ENCODE results near the gene TSNAXIP1. TPM values are rescaled to one million over a fixed set of nuclear protein-coding genes. Genes with fewer than 3 reads are reported as not detected.

The TSNAXIP1 gene
- total RNA-seq, 1 experiment from 2014 or later: 0.52 TPM

DNA sequence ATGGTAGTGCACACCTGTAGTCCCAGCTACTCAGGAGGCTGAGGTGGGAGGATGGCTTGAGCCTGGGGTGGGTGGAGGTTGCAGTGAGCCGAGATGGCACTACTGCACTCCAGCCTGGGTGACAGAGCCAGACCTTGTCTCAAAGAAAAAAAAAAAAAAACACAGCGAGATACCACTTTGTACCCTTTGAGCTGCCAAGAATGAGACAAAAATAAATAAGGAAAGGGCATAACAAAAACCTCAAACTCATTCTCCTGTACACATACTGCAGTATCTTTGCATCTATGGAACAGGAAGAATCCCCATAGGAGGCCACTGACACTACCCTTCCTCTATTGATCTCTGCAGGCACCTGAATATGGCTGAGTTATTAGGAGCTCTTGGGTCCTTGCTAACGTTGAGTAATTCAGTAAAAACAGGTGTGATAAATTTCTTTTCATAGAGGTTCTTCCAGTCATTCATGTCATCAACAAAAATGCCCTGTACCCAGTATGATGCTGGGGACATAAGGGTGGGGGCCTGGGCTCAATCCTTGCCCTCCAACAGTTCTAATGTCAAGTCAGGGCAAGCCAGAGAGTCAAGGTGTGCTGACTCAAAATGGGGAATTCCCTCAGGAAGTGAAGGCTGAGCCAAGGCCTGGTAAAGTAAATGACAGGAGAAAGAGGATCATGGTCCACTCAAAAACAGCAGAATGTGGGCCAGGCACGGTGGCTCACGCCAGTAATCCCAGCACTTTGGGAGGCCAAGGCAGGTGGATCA lies 27.3 kb upstream of the TSNAXIP1 start:
- no peaks in the 10 kb centered on the region for H3K36me3 ChIP-seq (ENCODE audit: insufficient read depth, low read length)
- H2AFZ ChIP-seq (ENCODE audit: low read length): no peak overlapping the region
- H3K9me2 ChIP-seq (replicated peaks; ENCODE audit: insufficient read depth, low read length): no peaks in the 10 kb centered on the region
- H3K27ac ChIP-seq (ENCODE audit: low read length): no peak overlapping the region
- peaks cover 47% of the 10 kb centered on the region for H3K79me2 ChIP-seq (ENCODE audit: low read length)
- no peaks in the 10 kb centered on the region for H3K27me3 ChIP-seq (ENCODE audit: low read length)
- no peaks in the 10 kb centered on the region for H3K4me1 ChIP-seq (ENCODE audit: low read length)
- H4K20me1 ChIP-seq (ENCODE audit: insufficient read depth, low read depth, low read length): no peaks in the 10 kb centered on the region
- H3K4me3 ChIP-seq (ENCODE audit: low read length): no peak overlapping the region
- H3K9ac ChIP-seq (ENCODE audit: low read length): no peak overlapping the region
- H3K4me2 ChIP-seq (ENCODE audit: low read depth, low read length, poor library complexity, severe bottlenecking): no peak overlapping the region
- H3K9me3 ChIP-seq (ENCODE audit: low read length): no peaks in the 10 kb centered on the region
- DNase-seq: no peak

DNA sequence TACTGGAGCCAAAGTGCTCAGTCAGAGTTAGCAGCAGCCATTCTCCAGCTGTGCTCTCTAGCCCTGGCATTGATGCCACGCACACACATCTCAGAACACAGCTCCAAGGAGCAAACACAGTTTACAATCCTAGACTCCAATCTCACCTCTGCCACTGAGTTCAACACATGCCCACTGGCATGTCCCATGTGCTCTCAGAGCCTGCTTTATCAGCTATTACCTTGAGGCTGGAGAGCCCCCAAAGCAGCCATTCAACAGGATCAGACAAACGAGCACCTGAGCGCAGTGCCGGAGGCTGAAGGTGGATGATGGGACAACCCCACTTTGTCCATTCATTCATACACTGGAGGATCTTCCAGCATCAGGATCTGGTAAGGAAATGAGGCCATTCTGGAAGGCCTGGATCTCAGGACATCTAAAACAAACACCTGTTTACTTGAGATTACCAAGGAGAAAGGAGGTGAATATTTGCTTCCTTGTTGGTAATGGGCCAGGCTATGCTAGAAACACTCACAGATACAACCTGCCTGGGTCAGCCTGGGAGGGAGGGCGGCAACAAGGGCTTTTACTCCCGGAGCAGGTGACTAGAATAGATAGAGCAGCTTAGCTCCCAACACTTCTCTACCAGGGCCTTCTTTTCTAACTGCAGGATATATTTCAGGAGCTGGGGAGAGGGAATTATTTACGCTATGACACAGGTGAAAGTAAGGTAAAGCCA lies 25.7 kb upstream of the TSNAXIP1 start:
- DNase-seq: no peak
- H3K4me2 ChIP-seq (ENCODE audit: low read depth, low read length, poor library complexity, severe bottlenecking): no peak overlapping the region

DNA sequence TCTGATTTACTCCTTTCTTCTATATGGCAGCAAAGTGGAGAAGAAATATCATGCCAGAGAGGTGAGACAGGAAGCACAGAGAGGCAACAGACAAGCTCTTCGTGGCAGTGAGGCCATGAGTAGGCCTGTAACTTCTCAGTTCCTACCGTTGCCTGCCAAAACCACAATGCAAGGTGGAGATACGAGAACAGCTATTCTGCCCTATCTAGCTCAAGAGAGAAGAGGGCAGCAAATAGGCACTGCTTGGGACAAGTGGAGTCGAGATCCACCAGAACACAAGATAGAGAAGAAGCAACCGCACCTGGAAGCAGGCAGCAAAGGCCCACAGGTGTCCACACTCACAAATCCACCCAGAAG lies 25.1 kb upstream of the TSNAXIP1 start:
- Histone ChIP-seq H3K27ac (ENCODE audit: low read length) (no peak overlapping the region), H3K9me3 (ENCODE audit: low read length) (no peaks in the 10 kb centered on the region), H3K9me2 (replicated peaks; ENCODE audit: insufficient read depth, low read length) (no peaks in the 10 kb centered on the region), H3K79me2 (ENCODE audit: low read length) (peaks cover 47% of the 10 kb centered on the region), H3K4me2 (ENCODE audit: low read depth, low read length, poor library complexity, severe bottlenecking) (no peak overlapping the region), H3K27me3 (ENCODE audit: low read length) (no peaks in the 10 kb centered on the region), H3K4me3 (ENCODE audit: low read length) (no peak overlapping the region), H3K36me3 (ENCODE audit: insufficient read depth, low read length) (no peaks in the 10 kb centered on the region), H3K9ac (ENCODE audit: low read length) (no peak overlapping the region), H3K4me1 (ENCODE audit: low read length) (peaks cover 4% of the 10 kb centered on the region), H2AFZ (ENCODE audit: low read length) (no peak overlapping the region), H4K20me1 (ENCODE audit: insufficient read depth, low read depth, low read length) (no peaks in the 10 kb centered on the region)
- DNase-seq: no peak

More for the DNA sequence above, 25.7 kb upstream of the TSNAXIP1 start:
- Histone ChIP-seq H3K27me3 (ENCODE audit: low read length) (no peaks in the 10 kb centered on the region), H4K20me1 (ENCODE audit: insufficient read depth, low read depth, low read length) (no peaks in the 10 kb centered on the region), H3K9ac (ENCODE audit: low read length) (no peak overlapping the region), H2AFZ (ENCODE audit: low read length) (no peak overlapping the region), H3K27ac (ENCODE audit: low read length) (no peak overlapping the region), H3K4me3 (ENCODE audit: low read length) (no peak overlapping the region), H3K79me2 (ENCODE audit: low read length) (peaks cover 41% of the 10 kb centered on the region), H3K36me3 (ENCODE audit: insufficient read depth, low read length) (no peaks in the 10 kb centered on the region), H3K9me3 (ENCODE audit: low read length) (no peaks in the 10 kb centered on the region), H3K4me1 (ENCODE audit: low read length) (no peaks in the 10 kb centered on the region), H3K9me2 (replicated peaks; ENCODE audit: insufficient read depth, low read length) (no peaks in the 10 kb centered on the region)

DNA sequence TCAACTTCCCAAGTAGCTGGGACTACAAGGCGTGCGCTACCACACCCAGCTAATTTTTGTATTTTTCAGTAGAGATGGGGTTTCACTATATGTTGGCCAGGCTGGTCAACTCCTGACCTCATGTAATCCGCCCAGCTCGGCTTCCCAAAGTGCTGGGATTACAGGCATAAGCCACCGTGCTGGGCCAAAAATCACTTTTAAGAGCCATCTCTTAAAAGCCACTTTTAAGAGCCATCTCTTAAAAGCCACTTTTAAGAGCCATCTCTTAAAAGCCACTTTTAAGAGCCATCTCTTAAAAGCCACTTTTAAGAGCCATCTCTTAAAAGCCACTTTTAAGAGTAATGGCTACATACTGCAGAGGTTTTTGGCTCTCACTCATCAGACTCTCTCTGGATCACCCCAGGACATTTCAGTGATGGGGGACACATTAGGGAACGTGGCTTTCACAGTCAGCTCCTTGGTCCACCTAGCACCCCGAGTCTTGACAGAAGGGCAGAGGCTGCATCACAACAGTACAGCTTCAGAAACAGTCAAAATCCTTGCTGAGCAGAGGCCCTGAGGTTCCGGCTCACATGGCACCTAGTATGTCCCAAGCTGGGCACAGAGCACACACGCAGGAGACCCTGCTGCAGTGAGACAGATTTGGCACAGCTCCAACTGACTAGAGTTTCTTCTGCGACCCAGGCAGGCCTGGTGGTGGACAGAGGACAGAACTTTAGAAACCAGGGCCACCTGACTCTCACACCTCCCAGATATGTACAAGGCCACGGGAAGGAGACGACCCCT lies 23.9 kb upstream of the TSNAXIP1 start:
- Histone ChIP-seq H3K9me2 (replicated peaks; ENCODE audit: insufficient read depth, low read length) (no peaks in the 10 kb centered on the region), H3K9ac (ENCODE audit: low read length) (no peak overlapping the region), H3K27me3 (ENCODE audit: low read length) (no peaks in the 10 kb centered on the region), H3K4me3 (ENCODE audit: low read length) (no peak overlapping the region), H4K20me1 (ENCODE audit: insufficient read depth, low read depth, low read length) (no peaks in the 10 kb centered on the region), H3K9me3 (ENCODE audit: low read length) (no peaks in the 10 kb centered on the region), H3K79me2 (ENCODE audit: low read length) (peaks cover 54% of the 10 kb centered on the region), H3K4me2 (ENCODE audit: low read depth, low read length, poor library complexity, severe bottlenecking) (no peak overlapping the region), H3K27ac (ENCODE audit: low read length) (no peak overlapping the region), H3K36me3 (ENCODE audit: insufficient read depth, low read length) (no peaks in the 10 kb centered on the region), H2AFZ (ENCODE audit: low read length) (no peak overlapping the region), H3K4me1 (ENCODE audit: low read length) (peaks cover 10% of the 10 kb centered on the region)
- no peak for DNase-seq

DNA sequence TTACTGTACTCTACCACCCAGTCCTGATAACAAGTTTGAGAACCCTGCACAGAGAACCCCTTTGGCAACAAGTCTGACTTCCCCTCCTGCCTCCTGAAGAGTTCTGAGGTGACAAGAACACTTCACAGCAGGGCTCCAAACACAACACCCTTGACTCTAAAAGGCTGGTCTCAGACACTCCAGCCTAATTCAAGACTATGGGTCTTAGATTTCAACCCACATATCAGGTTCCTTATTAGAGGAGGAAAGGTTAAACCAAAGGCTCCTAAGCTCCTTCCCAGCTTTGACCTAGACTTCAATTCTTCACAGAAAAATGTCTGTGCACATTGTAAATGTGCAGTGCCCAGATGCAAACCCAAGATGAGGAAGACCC lies 23.4 kb upstream of the TSNAXIP1 start:
- no peaks in the 10 kb centered on the region for H3K27me3 ChIP-seq (ENCODE audit: low read length)
- H3K36me3 ChIP-seq (ENCODE audit: insufficient read depth, low read length): no peaks in the 10 kb centered on the region
- no peak overlapping the region for H3K27ac ChIP-seq (ENCODE audit: low read length)
- no peak overlapping the region for H3K4me2 ChIP-seq (ENCODE audit: low read depth, low read length, poor library complexity, severe bottlenecking)
- H3K79me2 ChIP-seq (ENCODE audit: low read length): peaks cover 50% of the 10 kb centered on the region
- DNase-seq: no peak
- H3K4me3 ChIP-seq (ENCODE audit: low read length): no peak overlapping the region
- H4K20me1 ChIP-seq (ENCODE audit: insufficient read depth, low read depth, low read length): no peaks in the 10 kb centered on the region
- H2AFZ ChIP-seq (ENCODE audit: low read length): no peak overlapping the region
- peaks cover 10% of the 10 kb centered on the region for H3K4me1 ChIP-seq (ENCODE audit: low read length)
- no peaks in the 10 kb centered on the region for H3K9me2 ChIP-seq (replicated peaks; ENCODE audit: insufficient read depth, low read length)
- H3K9ac ChIP-seq (ENCODE audit: low read length): no peak overlapping the region
- H3K9me3 ChIP-seq (ENCODE audit: low read length): no peaks in the 10 kb centered on the region

DNA sequence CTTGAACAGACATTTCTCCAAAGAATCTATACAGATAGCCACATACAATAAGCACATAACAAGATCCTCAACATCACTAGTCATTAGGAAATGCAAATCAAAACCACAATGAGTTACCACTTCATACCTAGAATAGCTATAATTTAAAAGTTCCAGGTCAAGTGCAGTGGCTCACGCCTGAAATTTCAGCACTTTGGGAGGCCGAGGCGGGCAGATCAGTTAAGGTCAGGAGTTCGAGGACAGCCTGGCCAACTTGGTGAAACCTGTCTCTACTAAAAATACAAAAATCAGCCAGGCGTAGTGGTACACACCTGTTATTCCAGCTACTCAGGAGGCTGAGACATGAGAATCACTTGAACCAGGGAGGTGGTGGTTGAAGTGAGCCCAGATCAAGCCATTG lies 20.2 kb upstream of the TSNAXIP1 start:
- Histone ChIP-seq H3K27me3 (ENCODE audit: low read length) (no peaks in the 10 kb centered on the region), H3K36me3 (ENCODE audit: insufficient read depth, low read length) (no peaks in the 10 kb centered on the region), H3K4me3 (ENCODE audit: low read length) (no peak overlapping the region), H3K27ac (ENCODE audit: low read length) (peak overlapping the region; percentile 56), H3K79me2 (ENCODE audit: low read length) (peaks cover 48% of the 10 kb centered on the region), H4K20me1 (ENCODE audit: insufficient read depth, low read depth, low read length) (no peaks in the 10 kb centered on the region), H3K4me2 (ENCODE audit: low read depth, low read length, poor library complexity, severe bottlenecking) (peak overlapping the region; percentile 36), H3K9ac (ENCODE audit: low read length) (no peak overlapping the region), H3K9me3 (ENCODE audit: low read length) (no peaks in the 10 kb centered on the region), H3K9me2 (replicated peaks; ENCODE audit: insufficient read depth, low read length) (no peaks in the 10 kb centered on the region), H3K4me1 (ENCODE audit: low read length) (peaks cover 10% of the 10 kb centered on the region), H2AFZ (ENCODE audit: low read length) (no peak overlapping the region)
- DNase-seq: peak; percentile 63

DNA sequence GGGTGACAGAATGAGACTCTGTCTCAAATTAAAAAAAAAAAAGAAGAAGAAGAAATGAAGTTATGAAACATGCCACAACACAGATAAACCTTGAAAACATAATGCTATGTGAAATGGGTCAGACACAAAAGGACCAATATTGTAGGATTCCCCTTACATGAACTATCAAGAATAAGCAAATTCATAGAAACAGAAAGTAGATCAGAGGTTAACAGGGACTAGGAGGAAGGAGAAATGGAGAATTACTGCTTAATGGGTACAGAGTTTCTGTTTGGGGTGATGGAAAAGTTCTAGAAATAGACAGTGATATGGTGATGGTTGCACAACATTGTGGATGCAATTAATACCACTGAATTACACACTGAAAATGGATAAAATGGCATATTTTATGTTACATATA lies 16.6 kb upstream of the TSNAXIP1 start:
- no peaks in the 10 kb centered on the region for H3K27me3 ChIP-seq (ENCODE audit: low read length)
- H2AFZ ChIP-seq (ENCODE audit: low read length): no peak overlapping the region
- no peak overlapping the region for H3K4me2 ChIP-seq (ENCODE audit: low read depth, low read length, poor library complexity, severe bottlenecking)
- peaks cover 10% of the 10 kb centered on the region for H3K4me1 ChIP-seq (ENCODE audit: low read length)
- H3K36me3 ChIP-seq (ENCODE audit: insufficient read depth, low read length): no peaks in the 10 kb centered on the region
- H3K79me2 ChIP-seq (ENCODE audit: low read length): peaks cover 51% of the 10 kb centered on the region
- no peaks in the 10 kb centered on the region for H3K9me2 ChIP-seq (replicated peaks; ENCODE audit: insufficient read depth, low read length)
- H3K9ac ChIP-seq (ENCODE audit: low read length): no peak overlapping the region
- H3K27ac ChIP-seq (ENCODE audit: low read length): no peak overlapping the region
- no peak overlapping the region for H3K4me3 ChIP-seq (ENCODE audit: low read length)
- no peaks in the 10 kb centered on the region for H3K9me3 ChIP-seq (ENCODE audit: low read length)
- H4K20me1 ChIP-seq (ENCODE audit: insufficient read depth, low read depth, low read length): no peaks in the 10 kb centered on the region
- no peak for DNase-seq

DNA sequence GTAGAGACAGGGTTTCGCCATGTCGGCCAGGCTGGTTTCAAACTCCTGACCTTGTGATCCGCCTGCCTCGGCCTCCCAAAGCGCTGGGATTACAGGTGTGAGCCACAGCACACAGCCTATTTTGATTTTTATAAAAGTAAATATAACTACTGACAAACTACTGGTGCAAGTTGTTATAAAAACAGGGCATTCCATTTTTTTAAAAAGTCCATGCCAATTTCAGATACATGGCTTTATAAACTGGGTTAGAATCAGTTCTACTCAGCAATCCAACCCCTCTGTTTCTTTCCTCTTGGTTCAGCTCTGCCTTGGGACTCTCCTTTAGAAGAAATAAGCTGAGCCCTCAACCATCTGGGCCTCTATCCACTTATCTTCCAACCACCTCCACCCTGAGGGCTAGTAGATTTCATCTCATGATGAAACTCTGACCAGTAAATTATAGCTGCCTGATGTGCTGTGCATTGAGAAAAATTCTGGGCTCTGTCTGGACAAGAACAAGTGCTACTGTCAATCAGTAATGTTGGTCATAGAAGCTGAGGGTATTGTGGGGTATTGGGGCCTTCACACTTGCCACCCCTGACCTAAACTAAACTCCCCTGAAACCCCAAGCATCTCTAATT lies 10.5 kb upstream of the TSNAXIP1 start:
- Histone ChIP-seq H3K9me2 (replicated peaks; ENCODE audit: insufficient read depth, low read length) (no peaks in the 10 kb centered on the region), H3K36me3 (ENCODE audit: insufficient read depth, low read length) (no peaks in the 10 kb centered on the region), H3K9me3 (ENCODE audit: low read length) (no peaks in the 10 kb centered on the region), H3K9ac (ENCODE audit: low read length) (no peak overlapping the region), H3K79me2 (ENCODE audit: low read length) (peaks cover 59% of the 10 kb centered on the region), H3K4me1 (ENCODE audit: low read length) (no peaks in the 10 kb centered on the region), H3K4me2 (ENCODE audit: low read depth, low read length, poor library complexity, severe bottlenecking) (no peak overlapping the region), H3K27me3 (ENCODE audit: low read length) (no peaks in the 10 kb centered on the region), H3K27ac (ENCODE audit: low read length) (no peak overlapping the region), H2AFZ (ENCODE audit: low read length) (no peak overlapping the region), H3K4me3 (ENCODE audit: low read length) (no peak overlapping the region), H4K20me1 (ENCODE audit: insufficient read depth, low read depth, low read length) (no peaks in the 10 kb centered on the region)
- DNase-seq: no peak
